ENCODE results near the gene GPRIN3. TPM values are rescaled to one million over a fixed set of nuclear protein-coding genes. Genes with fewer than 3 reads are reported as not detected.
A peak's percentile ranks its signal among the peaks of the same experiment; 100 is the strongest.

GPRIN3 gene
- total RNA-seq (10 to 100 TPM in 1 of 2 donors, 1 to 10 TPM in 1; 9.4 to 14.1 TPM), polyA plus RNA-seq (ENCODE audit: insufficient read length in 6 of 6) (1 to 10 TPM; 1.6 to 2.8 (median 2.1) TPM)
- long read RNA-seq, donor 1, full-length matches to known transcripts: 3 of 3 reads
- long read RNA-seq, donor 1, partial matches to known transcripts: 0 of 3 reads
- long read RNA-seq, donor 1, other reads (novel, unspliced or antisense): 0 of 3 reads
- long read RNA-seq, donor 2, full-length matches to known transcripts: 6 of 6 reads
- long read RNA-seq, donor 2, partial matches to known transcripts: 0 of 6 reads
- long read RNA-seq, donor 2, other reads (novel, unspliced or antisense): 0 of 6 reads
- long read RNA-seq, donor 3, full-length matches to known transcripts: 1 of 1 reads
- long read RNA-seq, donor 3, partial matches to known transcripts: 0 of 1 reads
- long read RNA-seq, donor 3, other reads (novel, unspliced or antisense): 0 of 1 reads
- long read RNA-seq, donor 4, partial matches to known transcripts: 0 of 1 reads
- long read RNA-seq, donor 4, other reads (novel, unspliced or antisense): 1 of 1 reads
- long read RNA-seq, donor 5, full-length matches to known transcripts: 3 of 3 reads
- long read RNA-seq, donor 5, partial matches to known transcripts: 0 of 3 reads
- long read RNA-seq, donor 5, other reads (novel, unspliced or antisense): 0 of 3 reads
- long read RNA-seq, donor 6, full-length matches to known transcripts: 1 of 1 reads
- long read RNA-seq, donor 6, partial matches to known transcripts: 0 of 1 reads
- long read RNA-seq, donor 6, other reads (novel, unspliced or antisense): 0 of 1 reads
- long read RNA-seq, donor 7, full-length matches to known transcripts: 2 of 2 reads
- long read RNA-seq, donor 7, partial matches to known transcripts: 0 of 2 reads
- long read RNA-seq, donor 7, other reads (novel, unspliced or antisense): 0 of 2 reads
- long read RNA-seq, donor 8: 0 reads
- long read RNA-seq, donor 9: 0 reads
- long read RNA-seq, donor 10, full-length matches to known transcripts: 1 of 1 reads
- long read RNA-seq, donor 10, partial matches to known transcripts: 0 of 1 reads
- long read RNA-seq, donor 10, other reads (novel, unspliced or antisense): 0 of 1 reads
- long read RNA-seq, donor 11, full-length matches to known transcripts: 14 of 14 reads
- long read RNA-seq, donor 11, partial matches to known transcripts: 0 of 14 reads
- long read RNA-seq, donor 11, other reads (novel, unspliced or antisense): 0 of 14 reads
- long read RNA-seq, donor 12, full-length matches to known transcripts: 4 of 4 reads
- long read RNA-seq, donor 12, partial matches to known transcripts: 0 of 4 reads
- long read RNA-seq, donor 12, other reads (novel, unspliced or antisense): 0 of 4 reads

- DNase-seq: peak; percentile 38 to 89 (median 57)
- peak within 1 kb of the TSS; percentile 54 to 67 for H3K27ac ChIP-seq
- peak within 1 kb of the TSS; percentile 52 to 60 for H3K4me3 ChIP-seq
- H3K27me3 ChIP-seq: peaks cover 0 to 25% of the 10 kb centered on the region in 2 donors
- H3K36me3 ChIP-seq: no peaks in the 10 kb centered on the region
- TF ChIP-seq CTCF (IDR thresholded peaks at IDR 0.05): no peak
- peaks cover 0 to 37% of the 10 kb centered on the region in 2 donors for H3K4me1 ChIP-seq
- H3K9me3 ChIP-seq: no peaks in the 10 kb centered on the region
- peak; percentile 71 for ATAC-seq
- intact Hi-C loops (cut with DNase I): no loop called here
Observed at GRCh38 chr4:89307446-89308160, at the start of gene GPRIN3. GPRIN3 (minus strand) TSS chr4:89307800; CDS start chr4:89250110, 57,690 bp downstream.

- no peaks in the 10 kb centered on the region for H3K27me3 ChIP-seq
- H3K4me3 ChIP-seq: no peak overlapping the region
- ATAC-seq (no peak), DNase-seq (no peak)
- H3K9me3 ChIP-seq: no peaks in the 10 kb centered on the region
- no peaks in the 10 kb centered on the region for H3K4me1 ChIP-seq
- no peaks in the 10 kb centered on the region for H3K36me3 ChIP-seq
- TF ChIP-seq CTCF (IDR thresholded peaks at IDR 0.05): no peak
- intact Hi-C loops (cut with DNase I): no loop called here
- H3K27ac ChIP-seq: no peak overlapping the region
Observed at GRCh38 chr4:89357340-89357739, 49.7 kb upstream of the GPRIN3 start.

GRCh38 chr4:89356086-89356485 lies 48.5 kb upstream of the GPRIN3 start:
- Histone ChIP-seq H3K4me3 (no peak overlapping the region), H3K36me3 (no peaks in the 10 kb centered on the region), H3K4me1 (no peaks in the 10 kb centered on the region), H3K27me3 (no peaks in the 10 kb centered on the region), H3K27ac (no peak overlapping the region), H3K9me3 (no peaks in the 10 kb centered on the region)
- intact Hi-C loops (cut with DNase I): no loop called here
- DNase-seq (no peak), ATAC-seq (no peak)
- TF ChIP-seq CTCF (IDR thresholded peaks at IDR 0.05): no peak

GRCh38 chr4:89353514-89353913 lies 45.9 kb upstream of the GPRIN3 start:
- Histone ChIP-seq H3K9me3 (peaks cover 0 to 4% of the 10 kb centered on the region in 2 donors), H3K4me1 (no peaks in the 10 kb centered on the region), H3K36me3 (no peaks in the 10 kb centered on the region), H3K27ac (no peak overlapping the region), H3K4me3 (no peak overlapping the region), H3K27me3 (no peaks in the 10 kb centered on the region)
- DNase-seq: no peak
- TF ChIP-seq CTCF (IDR thresholded peaks at IDR 0.05): no peak
- intact Hi-C loops (cut with DNase I): no loop called here
- no peak for ATAC-seq

Measured in left lung (tissue), 14 donors.